Natural killer cell (primary cell): Measurements from ENCODE around the gene STARD7. TPM values are rescaled to one million over a fixed set of nuclear protein-coding genes. Genes with fewer than 3 reads are reported as not detected.

Experiments used
- ATAC-seq, 3 donors: fragments of 150-1000 bp in 2 of 3; fragments of 200-7000 bp in 1 of 3; cut with Tn5 transposase; 1 replicate in 1 of 3; 2 replicates in 2 of 3; pipeline ENCODE4 v1.10.0; 2021; ENCODE audit warnings: mild to moderate bottlenecking in 2 of 3, moderate library complexity in 2 of 3
- DNase-seq, 2 donors: peaks; one replicate each; pipeline versions ENCODE4 v3.0.0 to v3.0.0-alpha.2; 2013 to 2021; ENCODE audit warnings: mixed read lengths in 1 of 2
- H3K27ac ChIP-seq: one replicate; pipeline ENCODE4 v1.5.1; 2013; ENCODE audit warnings: mild to moderate bottlenecking, low read length
- H3K27me3 ChIP-seq: one replicate; pipeline ENCODE4 v1.6.1; 2013; ENCODE audit warnings: low read length; ENCODE audit not compliant: control insufficient read depth, insufficient read depth
- H3K36me3 ChIP-seq: one replicate; pipeline ENCODE4 v1.6.1; 2013; ENCODE audit warnings: low read length; ENCODE audit not compliant: control insufficient read depth, insufficient read depth
- H3K4me1 ChIP-seq: one replicate; pipeline ENCODE4 v1.6.1; 2013; ENCODE audit warnings: low read length; ENCODE audit not compliant: control insufficient read depth, insufficient read depth
- H3K4me3 ChIP-seq: one replicate; pipeline ENCODE4 v1.5.1; 2013; ENCODE audit warnings: low read length
- H3K9me3 ChIP-seq: one replicate; pipeline ENCODE4 v1.6.1; 2013; ENCODE audit warnings: low read length; ENCODE audit not compliant: control insufficient read depth, insufficient read depth
- H3K27ac Mint-ChIP-seq, 2 donors: one replicate each; pipeline ENCODE4 v1.8.0; 2022; ENCODE audit warnings: mild to moderate bottlenecking in 2 of 2, mixed read lengths in 2 of 2, moderate library complexity in 1 of 2
- H3K27me3 Mint-ChIP-seq, 2 donors: one replicate each; pipeline ENCODE4 v1.8.0; 2022; ENCODE audit warnings: low read depth in 2 of 2, mixed read lengths in 2 of 2
- H3K36me3 Mint-ChIP-seq: one replicate; pipeline ENCODE4 v1.8.0; 2022; ENCODE audit warnings: mixed read lengths
- H3K4me1 Mint-ChIP-seq, 2 donors: one replicate each; pipeline ENCODE4 v1.8.0; 2022; ENCODE audit warnings: mixed read lengths in 2 of 2
- H3K4me3 Mint-ChIP-seq: one replicate; pipeline ENCODE4 v1.8.0; 2022; ENCODE audit warnings: mild to moderate bottlenecking, moderate library complexity, mixed read lengths
- H3K9me3 Mint-ChIP-seq, 2 donors: one replicate each; pipeline ENCODE4 v1.8.0; 2022; ENCODE audit warnings: mixed read lengths in 2 of 2
- WGBS: methylation state at CpG from one replicate; pipeline ENCODE4 v1.1.7; 2013; ENCODE audit warnings: missing lambda C conversion rate; ENCODE audit not compliant: insufficient coverage; 5-methylcytosine and 5-hydroxymethylcytosine counted together
- intact Hi-C: fragments of 100-400 bp; cut with micrococcal nuclease; formaldehyde crosslinking; loops from one replicate; pipeline ENCODE4 v1.14.2; 2022
- total RNA-seq, 4 donors: library from RNA; stranded (reverse); fragments of 120-200 nt in 1 of 4; gene quantifications; one replicate each; pipeline versions ENCODE4 v1.2.3 to v1.2.4, GENCODE V29; 2013 to 2022
- TF ChIP-seq, protein P1 (sequence below): fragments of 200-600 bp; IDR thresholded peaks from one replicate; pipeline ENCODE4 v1.8.0; 2022; ENCODE audit warnings: antibody characterized with exemption

The STARD7 gene
- total RNA-seq, 3 donors from 2014 or later (not counting 1 experiment from before 2014, with no cell fraction given) = 62.6 to 106 (median 86.1) TPM

DNA sequence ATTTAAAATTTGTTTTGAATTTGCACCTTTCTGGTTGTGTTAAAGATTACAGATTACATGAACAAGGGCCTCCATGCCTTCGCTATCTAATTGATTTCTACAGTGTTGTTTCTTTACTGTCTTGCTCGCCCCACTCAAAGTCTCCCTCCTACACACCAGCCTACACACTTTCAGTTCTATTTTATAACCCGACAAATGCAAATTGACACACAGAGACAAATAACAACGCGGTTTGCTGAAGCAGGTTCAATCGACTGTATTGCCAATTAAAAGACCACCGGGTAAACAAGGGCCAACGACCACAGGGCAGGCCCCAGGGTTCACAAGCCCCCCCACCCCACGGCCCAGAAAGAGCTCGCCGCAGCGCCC lies 869 bp downstream of the STARD7 start:
- TF ChIP-seq, protein P1, sequence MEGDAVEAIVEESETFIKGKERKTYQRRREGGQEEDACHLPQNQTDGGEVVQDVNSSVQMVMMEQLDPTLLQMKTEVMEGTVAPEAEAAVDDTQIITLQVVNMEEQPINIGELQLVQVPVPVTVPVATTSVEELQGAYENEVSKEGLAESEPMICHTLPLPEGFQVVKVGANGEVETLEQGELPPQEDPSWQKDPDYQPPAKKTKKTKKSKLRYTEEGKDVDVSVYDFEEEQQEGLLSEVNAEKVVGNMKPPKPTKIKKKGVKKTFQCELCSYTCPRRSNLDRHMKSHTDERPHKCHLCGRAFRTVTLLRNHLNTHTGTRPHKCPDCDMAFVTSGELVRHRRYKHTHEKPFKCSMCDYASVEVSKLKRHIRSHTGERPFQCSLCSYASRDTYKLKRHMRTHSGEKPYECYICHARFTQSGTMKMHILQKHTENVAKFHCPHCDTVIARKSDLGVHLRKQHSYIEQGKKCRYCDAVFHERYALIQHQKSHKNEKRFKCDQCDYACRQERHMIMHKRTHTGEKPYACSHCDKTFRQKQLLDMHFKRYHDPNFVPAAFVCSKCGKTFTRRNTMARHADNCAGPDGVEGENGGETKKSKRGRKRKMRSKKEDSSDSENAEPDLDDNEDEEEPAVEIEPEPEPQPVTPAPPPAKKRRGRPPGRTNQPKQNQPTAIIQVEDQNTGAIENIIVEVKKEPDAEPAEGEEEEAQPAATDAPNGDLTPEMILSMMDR = no peak
- H3K36me3 ChIP-seq = no peaks in the 10 kb centered on the region
- H3K4me1 Mint-ChIP-seq = peaks cover 50 to 52% of the 10 kb centered on the region in 2 donors
- H3K9me3 ChIP-seq = no peaks in the 10 kb centered on the region
- intact Hi-C loops = loop anchor here (1.0 to 2.0 kb wide), 2 partner anchors 59 to 62 kb away; partner anchors contain the start of genes CIAO1 and DUSP2
- DNase-seq (peak in 1 of 2 donors; percentile 58), ATAC-seq (peak in 2 of 3 donors; percentile 0 to 2)
- peak overlapping the region; percentile 68 for H3K27ac ChIP-seq
- peak overlapping the region; percentile 88 to 97 for H3K27ac Mint-ChIP-seq
- H3K4me3 Mint-ChIP-seq = peak overlapping the region; percentile 95
- 2% methylated on average over 12 of the region's 12 CpGs for WGBS
- no peaks in the 10 kb centered on the region for H3K27me3 Mint-ChIP-seq
- H3K9me3 Mint-ChIP-seq = no peaks in the 10 kb centered on the region
- H3K4me1 ChIP-seq = peaks cover 31% of the 10 kb centered on the region
- H3K27me3 ChIP-seq = no peaks in the 10 kb centered on the region
- H3K4me3 ChIP-seq = peak overlapping the region; percentile 91
- no peaks in the 10 kb centered on the region for H3K36me3 Mint-ChIP-seq

- Mint-ChIP-seq H3K9me3 (no peaks in the 10 kb centered on the region), H3K4me3 (peak overlapping the region; percentile 95), H3K27ac (peak overlapping the region; percentile 88 to 97), H3K27me3 (no peaks in the 10 kb centered on the region), H3K4me1 (peaks cover 55% of the 10 kb centered on the region in 2 donors), H3K36me3 (no peaks in the 10 kb centered on the region)
- ATAC-seq (no peak), DNase-seq (peak in 1 of 2 donors; percentile 53)
- H3K36me3 ChIP-seq = no peaks in the 10 kb centered on the region
- TF ChIP-seq, protein P1 = no peak
- peak overlapping the region; percentile 68 for H3K27ac ChIP-seq
- peaks cover 31% of the 10 kb centered on the region for H3K4me1 ChIP-seq
- whole genome bisulfite sequencing = 32% methylated on average over 11 of the region's 11 CpGs
- H3K27me3 ChIP-seq = no peaks in the 10 kb centered on the region
- H3K9me3 ChIP-seq = no peaks in the 10 kb centered on the region
- intact Hi-C loops = no loop called here
- H3K4me3 ChIP-seq = peak overlapping the region; percentile 91
These were observed 1.4 kb downstream of the STARD7 start for GRCh38 chr2:96207073-96207773.

GRCh38 chr2:96205888-96206287 lies 2.7 kb downstream of the STARD7 start:
- ATAC-seq (no peak), DNase-seq (no peak)
- H3K27ac Mint-ChIP-seq = peak overlapping the region; percentile 58 to 88
- no peaks in the 10 kb centered on the region for H3K36me3 Mint-ChIP-seq
- H3K4me3 Mint-ChIP-seq = peak overlapping the region; percentile 81
- H3K9me3 ChIP-seq = no peaks in the 10 kb centered on the region
- H3K4me1 Mint-ChIP-seq = peaks cover 60 to 61% of the 10 kb centered on the region in 2 donors
- H3K9me3 Mint-ChIP-seq = no peaks in the 10 kb centered on the region
- H3K27ac ChIP-seq = no peak overlapping the region
- H3K27me3 Mint-ChIP-seq = no peaks in the 10 kb centered on the region
- H3K36me3 ChIP-seq = no peaks in the 10 kb centered on the region
- intact Hi-C loops = no loop called here
- peaks cover 42% of the 10 kb centered on the region for H3K4me1 ChIP-seq
- H3K4me3 ChIP-seq = no peak overlapping the region
- no peaks in the 10 kb centered on the region for H3K27me3 ChIP-seq
- TF ChIP-seq, protein P1 = no peak
